Adrenal gland (tissue), 12 donors: ENCODE data around the gene AMN. TPM values are rescaled to one million over a fixed set of nuclear protein-coding genes. Genes with fewer than 3 reads are reported as not detected.

Experiments used
- DNase-seq, 7 donors: peaks; one replicate each; pipeline ENCODE4 v3.0.0-alpha.2; 2019 to 2020
- H3K27ac ChIP-seq, 5 donors: fragments of 200-600 bp; sonication (generic) in 4 of 5; 1 replicate in 3 of 5; 2 replicates in 2 of 5; pipeline versions ENCODE4 v1.5.1 to v1.8.0; 2016 to 2020; ENCODE audit warnings: mild to moderate bottlenecking in 1 of 5
- H3K27me3 ChIP-seq: fragments of 200-600 bp; 2 replicates; pipeline ENCODE4 v1.8.0; 2021
- H3K36me3 ChIP-seq, 2 donors: fragments of 200-600 bp; replicated peaks in 1 of 2; 1 replicate in 1 of 2; 2 replicates in 1 of 2; pipeline versions ENCODE4 v1.5.1 to v1.8.0; 2018 to 2022
- H3K4me1 ChIP-seq, 2 donors: fragments of 200-600 bp; replicated peaks in 1 of 2; 1 replicate in 1 of 2; 2 replicates in 1 of 2; pipeline versions ENCODE4 v1.5.1 to v1.8.0; 2018 to 2021
- H3K4me3 ChIP-seq, 4 donors: fragments of 200-600 bp; sonication (generic) in 3 of 4; one replicate each; pipeline ENCODE4 v1.5.1; 2016 to 2018
- H3K9me3 ChIP-seq, 3 donors: fragments of 200-600 bp; sonication (generic) in 1 of 3; replicated peaks in 1 of 3; 1 replicate in 2 of 3; 2 replicates in 1 of 3; pipeline versions ENCODE4 v1.5.1 to v1.8.0; 2016 to 2021
- POLR2A ChIP-seq, 2 donors: fragments of 450-650 bp; IDR thresholded peaks; one replicate each; pipeline ENCODE4 v1.6.1; 2017; ENCODE audit warnings: antibody characterized with exemption in 2 of 2, mild to moderate bottlenecking in 2 of 2, moderate library complexity in 1 of 2
- WGBS, 4 donors: extraction: QIAGEN DNeasy Blood & Tissue Kit in 2 of 4; methylation state at CpG; one replicate each; pipeline versions ENCODE4 v1.1.5 to v1.1.7; 2013 to 2017; 5-methylcytosine and 5-hydroxymethylcytosine counted together
- intact Hi-C, 2 donors: fragments of 100-400 bp; cut with DNase I; formaldehyde crosslinking; loops; one replicate each; pipeline versions ENCODE4 v1.14.1 to v1.15.0; 2022 to 2023
- polyA plus RNA-seq, 3 donors: library from polyadenylated mRNA; stranded (reverse); fragments of 200-250 nt in 2 of 3; fragments of 350-450 nt in 1 of 3; fragmentation: Illumina TruSeq in 1 of 3; extraction: RNeasy Lipid Tissue Mini Kit (QIAGEN cat#74804) in 1 of 3; gene quantifications; one replicate each; pipeline ENCODE4 v1.2.3, GENCODE V29; 2013 to 2014
- total RNA-seq, 9 donors: library from RNA; depleted of rRNA in 4 of 9; stranded (reverse); fragments of >200 nt in 4 of 9; fragments of 120-200 nt in 1 of 9; fragmentation: NEBNext Ultra II Directional in 1 of 9; extraction: Animal tissue kit (Norgen Biotek cat#: 25700) in 1 of 9; gene quantifications; one replicate each; pipeline versions ENCODE4 v1.1.0 to v1.2.4, GENCODE V29; 2013 to 2023
- TF ChIP-seq, protein P1 (sequence below), 6 experiments: fragments of 450-650 bp in 4 of 6; fragments of 200-600 bp in 2 of 6; sonication (generic) in 1 of 6; IDR thresholded peaks; 1 replicate in 5 of 6; 2 replicates in 1 of 6; pipeline versions ENCODE4 v1.5.1 to v1.8.0; 2016 to 2021; ENCODE audit warnings: antibody characterized with exemption in 6 of 6, mild to moderate bottlenecking in 2 of 6, moderate library complexity in 1 of 6
- donor health status: healthy with polysubstance abuse.
- donor health status: Bipolar disorder and iron deficiency.
- donor health status: DM: yes; HTN: yes; CAD: no.
- donor health status: DM: no; HTN: no; CAD: no.
- donor health status: DM: no; HTN: no; CAD: no.
- donor health status: DM: yes; HTN: yes; CAD: no.

The AMN gene
- total and polyA plus RNA-seq, 12 donors: 0.07 to 3.6 (median 0.35) TPM; not detected in 4

DNA sequence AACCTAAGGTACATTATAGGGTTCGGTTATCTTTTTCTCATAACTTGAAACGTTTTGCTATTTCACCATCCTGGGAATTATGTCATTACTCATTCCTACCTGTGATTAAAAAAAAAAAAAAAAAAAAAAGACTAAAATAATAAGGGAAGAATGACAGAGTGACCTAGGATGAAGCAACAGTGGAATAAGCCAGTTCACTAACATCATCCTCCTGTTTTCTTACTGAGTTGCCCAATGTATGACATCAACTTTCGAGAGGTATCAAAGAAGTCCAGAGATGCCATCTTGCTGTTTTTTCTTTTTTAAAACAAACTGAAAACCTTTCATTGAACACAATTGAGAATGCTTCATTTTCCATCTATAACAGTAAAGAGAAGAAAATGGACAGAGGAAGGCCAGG is 42.8 kb downstream of the AMN start:
- peaks cover 0 to 99% of the 10 kb centered on the region in 2 donors for H3K36me3 ChIP-seq
- H3K27ac ChIP-seq: no peak overlapping the region
- WGBS, 4 donors: 72 to 87% (median 78%) methylated on average over 3 of the region's 3 CpGs
- no peak for TF ChIP-seq POLR2A (IDR thresholded peaks at IDR 0.05)
- TF ChIP-seq, protein P1, sequence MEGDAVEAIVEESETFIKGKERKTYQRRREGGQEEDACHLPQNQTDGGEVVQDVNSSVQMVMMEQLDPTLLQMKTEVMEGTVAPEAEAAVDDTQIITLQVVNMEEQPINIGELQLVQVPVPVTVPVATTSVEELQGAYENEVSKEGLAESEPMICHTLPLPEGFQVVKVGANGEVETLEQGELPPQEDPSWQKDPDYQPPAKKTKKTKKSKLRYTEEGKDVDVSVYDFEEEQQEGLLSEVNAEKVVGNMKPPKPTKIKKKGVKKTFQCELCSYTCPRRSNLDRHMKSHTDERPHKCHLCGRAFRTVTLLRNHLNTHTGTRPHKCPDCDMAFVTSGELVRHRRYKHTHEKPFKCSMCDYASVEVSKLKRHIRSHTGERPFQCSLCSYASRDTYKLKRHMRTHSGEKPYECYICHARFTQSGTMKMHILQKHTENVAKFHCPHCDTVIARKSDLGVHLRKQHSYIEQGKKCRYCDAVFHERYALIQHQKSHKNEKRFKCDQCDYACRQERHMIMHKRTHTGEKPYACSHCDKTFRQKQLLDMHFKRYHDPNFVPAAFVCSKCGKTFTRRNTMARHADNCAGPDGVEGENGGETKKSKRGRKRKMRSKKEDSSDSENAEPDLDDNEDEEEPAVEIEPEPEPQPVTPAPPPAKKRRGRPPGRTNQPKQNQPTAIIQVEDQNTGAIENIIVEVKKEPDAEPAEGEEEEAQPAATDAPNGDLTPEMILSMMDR (IDR thresholded peaks at IDR 0.05): no peak
- no peak for DNase-seq
- intact Hi-C loops: no loop called here
- H3K4me3 ChIP-seq: no peak overlapping the region
- H3K27me3 ChIP-seq: no peaks in the 10 kb centered on the region
- no peaks in the 10 kb centered on the region for H3K4me1 ChIP-seq
- no peaks in the 10 kb centered on the region for H3K9me3 ChIP-seq

- Histone ChIP-seq H3K4me3 (no peak overlapping the region), H3K4me1 (no peaks in the 10 kb centered on the region), H3K36me3 (peaks cover 0 to 99% of the 10 kb centered on the region in 2 donors), H3K27ac (no peak overlapping the region), H3K9me3 (no peaks in the 10 kb centered on the region), H3K27me3 (no peaks in the 10 kb centered on the region)
- TF ChIP-seq, protein P1 (IDR thresholded peaks at IDR 0.05): no peak
- no peak for TF ChIP-seq POLR2A (IDR thresholded peaks at IDR 0.05)
- 92 to 96% (median 94%) methylated on average over 19 to 20 of the region's 20 CpGs for WGBS, 4 donors
- intact Hi-C loops: no loop called here
- no peak for DNase-seq
Observed at GRCh38 chr14:102965971-102966655, 43.6 kb downstream of the AMN start.

DNA sequence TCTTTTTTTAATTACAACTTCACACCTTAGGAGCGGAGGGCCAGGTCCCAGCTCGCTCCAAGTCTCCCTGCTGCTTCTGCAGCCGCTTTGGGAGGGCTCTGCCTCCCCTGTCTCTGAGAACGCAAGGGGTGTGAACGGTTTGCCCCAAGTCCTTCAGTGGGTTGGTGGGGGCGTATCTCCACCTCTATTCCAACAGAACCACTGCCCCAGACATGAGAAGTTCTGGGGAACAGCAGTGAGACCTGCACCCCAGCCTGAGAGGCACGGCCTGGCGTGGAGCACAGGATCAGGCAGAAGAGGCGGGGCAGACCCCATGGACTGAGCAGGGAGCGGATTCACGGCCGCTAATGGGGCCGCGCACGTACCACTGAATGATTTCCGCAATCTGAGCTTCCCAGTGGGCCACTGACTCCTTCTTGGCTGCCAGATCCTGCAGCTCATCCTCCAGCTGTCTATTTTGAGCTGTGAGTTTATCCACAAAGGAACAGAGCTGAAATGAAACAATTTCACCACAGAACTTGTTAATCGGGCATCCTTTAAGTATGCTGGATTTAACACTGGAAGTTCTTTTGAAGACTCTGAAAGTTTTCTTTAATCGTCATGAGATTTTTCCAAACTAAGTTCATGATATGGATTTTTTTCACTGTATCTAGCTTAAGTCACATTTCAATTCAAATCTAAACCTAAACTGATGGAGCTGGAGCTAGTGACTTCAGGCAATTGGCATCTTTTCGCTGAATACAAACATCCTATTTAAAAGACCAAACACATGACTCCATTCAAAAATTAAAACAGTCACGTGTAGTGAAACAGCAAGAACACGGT is 44.4 kb downstream of the AMN start:
- no peaks in the 10 kb centered on the region for H3K4me1 ChIP-seq
- H3K27me3 ChIP-seq: no peaks in the 10 kb centered on the region
- no peak for DNase-seq
- no peaks in the 10 kb centered on the region for H3K9me3 ChIP-seq
- H3K27ac ChIP-seq: no peak overlapping the region
- H3K4me3 ChIP-seq: no peak overlapping the region
- H3K36me3 ChIP-seq: peaks cover 0 to 99% of the 10 kb centered on the region in 2 donors
- intact Hi-C loops: no loop called here
- no peak for TF ChIP-seq POLR2A (IDR thresholded peaks at IDR 0.05)
- TF ChIP-seq, protein P1 (IDR thresholded peaks at IDR 0.05): no peak
- WGBS, 4 donors: 91 to 96% (median 93%) methylated on average over 19 to 21 of the region's 21 CpGs

DNA sequence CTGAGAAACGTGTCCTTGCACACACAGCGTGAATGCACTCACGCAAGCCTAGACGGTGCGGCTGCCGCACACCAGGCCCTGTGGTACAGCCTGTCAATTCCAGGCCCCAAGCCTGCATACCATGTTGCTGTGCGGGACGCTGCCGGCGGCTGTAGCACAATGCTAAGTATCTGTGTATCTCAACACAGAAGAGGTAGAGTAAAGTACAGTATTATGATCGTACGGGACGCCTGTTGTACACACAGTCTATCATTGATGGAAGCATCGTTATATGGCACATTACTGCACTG is 45.0 kb downstream of the AMN start:
- Histone ChIP-seq H3K36me3 (peaks cover 0 to 97% of the 10 kb centered on the region in 2 donors), H3K27ac (no peak overlapping the region), H3K4me3 (no peak overlapping the region), H3K27me3 (no peaks in the 10 kb centered on the region), H3K9me3 (no peaks in the 10 kb centered on the region), H3K4me1 (no peaks in the 10 kb centered on the region)
- no peak for DNase-seq
- intact Hi-C loops: no loop called here
- TF ChIP-seq, protein P1 (IDR thresholded peaks at IDR 0.05): no peak
- TF ChIP-seq POLR2A (IDR thresholded peaks at IDR 0.05): no peak
- 91 to 97% (median 93%) methylated on average over 14 of the region's 14 CpGs for WGBS, 4 donors
